HG03442 (cell line): Measurements from ENCODE around the gene CRAMP1.
A peak's percentile ranks its signal among the peaks of the same experiment; 100 is the strongest.

ENCODE experiments used
- ATAC-seq: cut with Tn5 transposase; IDR thresholded peaks from one replicate; pipeline ENCODE4 v1.9.1; 2021; ENCODE audit warnings: mild to moderate bottlenecking, moderate library complexity; ENCODE audit not compliant: unreplicated experiment

Gene CRAMP1

GRCh38 chr16:1676661-1677060 is 64.5 kb downstream of the CRAMP1 start:
- no peak for ATAC-seq

- no peak for ATAC-seq
Observed at GRCh38 chr16:1677339-1677738, 65.2 kb downstream of the CRAMP1 start.

GRCh38 chr16:1677942-1678499 is 65.9 kb downstream of the CRAMP1 start, which contains the start of gene JPT2:
Gene JPT2, plus strand, starts transcription at chr16:1678279. Its CDS starts 34 bp downstream, at chr16:1678313.
- ATAC-seq: peak; percentile 91

GRCh38 chr16:1678500-1679098 is 66.4 kb downstream of the CRAMP1 start:
- peak; percentile 16 for ATAC-seq

- no peak for ATAC-seq
Observed at GRCh38 chr16:1680361-1680760, 68.2 kb downstream of the CRAMP1 start.

- no peak for ATAC-seq
Observed at GRCh38 chr16:1681032-1681431, 68.9 kb downstream of the CRAMP1 start.

- ATAC-seq: no peak
Observed at GRCh38 chr16:1687427-1688316, 75.5 kb downstream of the CRAMP1 start.

- ATAC-seq: no peak
Observed at GRCh38 chr16:1688807-1689560, 76.8 kb downstream of the CRAMP1 start.

GRCh38 chr16:1689853-1690252 is 77.7 kb downstream of the CRAMP1 start:
- no peak for ATAC-seq

GRCh38 chr16:1690810-1691209 is 78.7 kb downstream of the CRAMP1 start:
- ATAC-seq: no peak

GRCh38 chr16:1691276-1691675 is 79.1 kb downstream of the CRAMP1 start:
- no peak for ATAC-seq

- no peak for ATAC-seq
Observed at GRCh38 chr16:1691956-1692355, 79.8 kb downstream of the CRAMP1 start.

- no peak for ATAC-seq
Observed at GRCh38 chr16:1696863-1697262, 84.7 kb downstream of the CRAMP1 start.

- ATAC-seq: no peak
Observed at GRCh38 chr16:1698680-1699079, 86.5 kb downstream of the CRAMP1 start.

GRCh38 chr16:1700246-1700645 is 88.1 kb downstream of the CRAMP1 start:
- ATAC-seq: no peak

GRCh38 chr16:1701216-1701878 is 89.2 kb downstream of the CRAMP1 start:
- ATAC-seq: no peak

GRCh38 chr16:1705324-1705687 is 93.1 kb downstream of the CRAMP1 start:
- ATAC-seq: peak; percentile 2

GRCh38 chr16:1705688-1706385 is 93.7 kb downstream of the CRAMP1 start, which contains the start of gene MAPK8IP3:
Gene MAPK8IP3, plus strand, starts transcription at chr16:1706195. Its CDS starts 145 bp downstream, at chr16:1706340.
- ATAC-seq: peak; percentile 80

GRCh38 chr16:1706386-1707192 is 94.4 kb downstream of the CRAMP1 start:
- peak; percentile 28 for ATAC-seq
